GM21423 (cell line): ENCODE data around the gene HGD.
"Not testable (repeated sequence)": the region's sequence is repeated elsewhere in the genome, so short reads cannot be mapped to it uniquely, and the experiment has no call there.

Experiments used
- ATAC-seq: cut with Tn5 transposase; IDR thresholded peaks from one replicate; pipeline ENCODE4 v1.9.1; 2021; ENCODE audit warnings: mild to moderate bottlenecking, moderate library complexity; ENCODE audit not compliant: unreplicated experiment

The HGD gene

DNA sequence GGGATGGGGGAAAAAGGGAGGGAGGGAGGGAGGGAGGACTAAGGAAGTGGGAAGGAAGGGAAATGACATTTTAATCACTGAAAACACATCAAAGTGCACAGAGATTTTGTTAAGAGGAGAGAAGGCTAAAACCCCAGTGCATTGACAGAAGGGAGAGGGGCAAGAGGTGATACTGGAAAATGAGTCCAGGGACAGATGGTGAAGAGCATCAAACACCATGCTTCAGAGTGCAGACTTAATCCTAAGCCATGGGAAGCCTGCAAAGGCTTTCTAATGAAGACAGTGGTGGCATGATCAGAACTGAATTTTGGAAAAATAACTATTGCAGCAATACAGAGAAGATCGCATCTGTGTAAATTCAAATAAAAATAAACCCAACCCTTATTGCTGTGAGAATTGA is 41.8 kb downstream of the HGD start:
- no peak for ATAC-seq

DNA sequence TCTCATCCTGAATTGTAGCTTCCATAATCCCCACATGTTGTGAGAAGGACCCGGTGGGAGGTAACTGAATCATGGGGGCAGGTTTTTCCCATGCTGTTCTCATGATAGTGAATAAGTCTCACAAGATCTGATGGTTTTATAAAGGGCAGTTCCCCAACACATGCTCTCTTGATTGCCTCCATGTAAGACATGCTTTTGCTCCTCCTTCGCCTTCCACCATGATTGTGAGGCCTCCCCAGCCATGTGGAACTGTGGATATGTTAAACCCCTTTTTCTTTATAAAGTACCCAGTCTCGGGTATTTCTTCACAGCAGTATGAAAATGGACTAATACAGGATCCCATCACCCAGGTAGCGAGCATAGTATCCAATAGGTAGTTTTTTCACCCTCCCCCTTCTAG is 43.2 kb downstream of the HGD start:
- ATAC-seq = not testable (repeated sequence)

DNA sequence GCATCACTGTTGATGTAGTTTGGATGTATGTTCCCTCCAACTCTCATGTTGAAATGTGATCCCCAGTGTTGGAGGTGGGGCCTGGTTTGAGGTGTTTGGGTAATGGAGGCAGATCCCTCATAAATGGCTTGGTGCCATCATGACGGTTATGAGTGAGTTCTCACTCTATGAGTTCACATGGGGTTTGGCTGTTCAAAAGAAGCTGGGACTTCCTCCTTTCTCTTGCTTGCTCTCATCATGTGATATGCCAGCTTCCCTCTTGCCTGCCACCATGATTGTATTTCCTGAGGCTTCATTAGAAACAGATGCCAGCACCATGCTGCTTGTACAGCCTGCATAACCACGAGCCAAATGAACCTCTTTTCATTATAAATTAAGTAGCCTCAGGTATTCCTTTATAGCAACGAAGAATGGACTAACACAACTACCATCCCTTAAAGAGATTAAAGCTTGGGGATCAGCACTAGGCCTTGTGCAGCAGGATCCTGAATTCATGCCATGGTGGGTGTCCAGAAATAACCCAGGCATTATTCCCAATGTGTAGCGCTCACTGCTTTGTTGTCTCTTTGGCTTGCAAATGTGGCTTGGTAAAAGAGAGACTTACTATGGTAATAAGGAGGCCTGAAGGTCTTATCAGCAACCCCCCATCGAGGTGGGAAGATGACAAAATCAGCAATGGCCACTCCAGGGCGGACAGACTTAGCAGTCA is 44.0 kb downstream of the HGD start:
- ATAC-seq = no peak

DNA sequence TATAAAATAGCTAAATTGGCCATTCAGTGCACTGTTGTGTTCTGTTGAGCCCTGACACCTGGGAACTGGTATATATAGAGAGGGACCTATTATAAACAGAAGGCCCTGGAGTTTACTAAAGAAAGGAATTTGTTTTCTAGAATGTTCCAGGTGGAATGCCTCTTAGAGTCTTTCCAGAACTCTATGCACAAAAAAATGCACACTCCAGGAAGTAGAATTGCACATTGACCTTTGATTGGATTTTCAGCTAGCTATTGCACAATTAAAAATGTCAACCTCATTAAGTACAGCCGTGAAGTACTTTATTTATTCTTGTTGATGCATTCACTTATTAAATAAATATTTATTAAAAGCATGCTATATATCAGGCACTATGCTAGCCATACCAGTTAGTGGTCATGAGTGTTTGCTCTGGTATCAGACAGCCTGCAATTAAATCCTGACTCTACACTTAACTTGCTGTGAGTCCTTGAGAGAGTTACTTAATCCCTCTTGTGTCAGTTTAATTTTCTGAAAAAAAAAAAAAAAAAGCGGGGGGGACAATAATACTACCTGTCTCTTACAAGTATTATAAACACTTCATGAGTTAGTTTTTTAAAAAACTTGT is 45.1 kb downstream of the HGD start:
- no peak for ATAC-seq

GRCh38 chr3:120634539-120634938 is 47.5 kb downstream of the HGD start:
- ATAC-seq = no peak

DNA sequence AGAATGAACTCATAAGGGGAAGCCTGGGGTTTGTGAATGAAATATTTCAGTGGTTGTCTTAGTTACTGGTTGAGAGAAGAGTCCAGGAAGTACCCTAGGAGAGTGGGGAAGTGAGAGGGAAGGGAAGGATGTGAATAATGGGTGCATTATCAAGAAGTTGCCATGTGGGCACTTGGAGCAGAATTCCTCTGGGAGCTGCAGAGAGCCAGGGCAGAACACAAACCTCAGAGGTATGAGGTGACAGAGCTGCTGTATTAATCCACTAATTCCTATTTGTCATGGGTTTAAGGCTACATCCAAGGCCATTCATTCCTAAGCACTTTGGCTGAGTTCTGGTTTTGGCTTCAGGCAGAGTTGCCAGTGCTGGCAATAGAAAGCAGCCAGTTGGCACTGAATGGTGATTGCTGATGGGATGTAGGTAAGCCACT is 56.9 kb downstream of the HGD start:
- ATAC-seq = no peak

DNA sequence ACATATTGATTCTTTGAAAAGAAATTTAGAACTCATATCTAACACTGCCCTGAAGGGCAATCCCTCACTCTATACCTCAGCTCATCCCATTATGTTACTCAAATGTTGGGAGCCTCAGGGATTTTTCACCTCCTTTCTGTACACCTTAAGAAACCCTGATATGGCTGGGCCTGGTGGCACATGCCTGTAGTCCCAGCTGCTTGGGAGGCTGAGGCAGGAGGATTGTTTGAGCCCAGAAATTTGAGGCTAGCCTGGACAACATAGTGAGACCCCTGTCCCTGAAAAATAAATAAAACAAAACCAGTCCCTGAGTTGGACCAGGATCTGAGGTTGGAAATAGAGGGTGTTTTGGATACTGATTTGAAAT is 58.3 kb downstream of the HGD start:
- ATAC-seq = no peak

DNA sequence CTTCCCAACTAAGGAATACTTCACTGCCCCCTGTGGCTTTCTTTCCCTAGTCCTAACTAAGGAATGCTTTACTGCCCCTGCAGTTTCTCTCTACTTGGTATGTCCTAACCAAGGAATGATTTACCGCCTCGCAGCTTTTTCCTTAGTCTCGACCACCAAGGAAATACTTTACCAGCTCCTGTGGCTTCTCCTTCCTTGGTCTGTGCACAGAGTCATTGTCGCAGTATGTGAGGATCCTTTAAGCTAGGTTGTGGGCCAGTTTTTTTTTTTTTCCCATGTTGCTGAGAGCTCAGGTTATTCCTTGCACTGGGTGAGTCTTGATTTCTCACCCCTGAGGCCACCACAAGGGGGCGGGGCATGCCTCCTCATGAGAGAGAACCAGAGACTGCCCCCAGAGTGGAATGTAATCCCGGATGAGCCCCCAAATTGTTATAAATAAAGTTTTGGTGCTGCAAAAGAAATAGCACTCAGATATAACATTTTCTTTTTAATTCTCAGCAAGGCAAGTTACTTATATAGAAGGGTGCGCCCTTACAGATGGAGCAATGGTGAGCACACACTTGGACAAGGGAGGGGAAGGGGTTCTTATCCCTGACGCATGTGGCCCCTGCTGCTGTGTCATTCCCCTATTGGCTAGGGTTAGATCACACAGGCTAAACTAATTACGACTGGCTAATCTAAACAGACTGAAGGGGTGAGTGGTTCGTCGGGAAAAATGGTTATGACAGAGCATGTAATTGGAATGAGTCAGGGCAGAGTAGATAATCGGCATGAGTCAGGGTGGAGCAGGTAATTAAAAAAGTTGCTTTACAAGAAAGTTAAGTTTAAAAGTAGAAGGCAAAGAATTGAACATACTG is 58.9 kb downstream of the HGD start:
- ATAC-seq = no peak

- ATAC-seq = no peak
Observed at GRCh38 chr3:120622457-120622856, 59.6 kb downstream of the HGD start.

- not testable (repeated sequence) for ATAC-seq
Observed at GRCh38 chr3:120616745-120617144, 65.3 kb downstream of the HGD start.

DNA sequence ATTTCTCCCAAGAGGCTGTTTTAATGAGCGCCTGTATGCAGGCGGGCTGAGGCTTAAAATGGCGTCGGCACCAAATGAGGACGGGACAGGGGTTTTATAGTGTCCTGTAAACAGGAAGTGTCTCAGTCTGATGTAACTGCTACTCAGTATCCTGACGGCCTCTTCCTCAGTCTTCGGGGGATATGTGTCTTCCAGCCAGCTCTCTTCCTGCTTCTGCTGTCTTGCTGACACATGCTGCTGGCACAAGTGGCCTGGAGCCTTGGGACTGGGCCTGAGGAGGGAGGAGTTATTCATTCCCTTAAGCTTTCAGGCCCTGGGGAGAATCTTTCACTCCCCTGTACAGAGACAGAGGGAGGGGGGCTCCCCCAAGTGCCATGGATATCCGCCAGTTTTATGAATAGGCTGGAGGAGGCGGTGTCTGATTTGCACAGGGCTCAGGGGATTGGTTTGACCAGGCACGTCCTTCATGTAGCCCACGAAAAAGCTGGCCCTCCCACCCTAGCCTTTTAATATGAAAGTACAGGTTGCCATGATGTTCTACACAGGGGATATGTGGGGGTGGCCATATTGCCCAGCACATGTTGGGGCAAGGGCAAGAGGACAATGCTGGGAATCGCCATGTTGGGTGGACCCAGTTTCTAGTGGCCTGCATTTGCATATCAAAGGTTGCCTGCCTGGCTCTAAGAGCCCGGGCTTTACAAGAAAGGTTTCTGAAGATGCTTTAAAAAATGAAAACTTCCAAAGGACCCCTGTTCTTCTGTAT is 66.0 kb downstream of the HGD start:
- ATAC-seq = no peak

- ATAC-seq = no peak
Observed at GRCh38 chr3:120614765-120615164, 67.3 kb downstream of the HGD start.

DNA sequence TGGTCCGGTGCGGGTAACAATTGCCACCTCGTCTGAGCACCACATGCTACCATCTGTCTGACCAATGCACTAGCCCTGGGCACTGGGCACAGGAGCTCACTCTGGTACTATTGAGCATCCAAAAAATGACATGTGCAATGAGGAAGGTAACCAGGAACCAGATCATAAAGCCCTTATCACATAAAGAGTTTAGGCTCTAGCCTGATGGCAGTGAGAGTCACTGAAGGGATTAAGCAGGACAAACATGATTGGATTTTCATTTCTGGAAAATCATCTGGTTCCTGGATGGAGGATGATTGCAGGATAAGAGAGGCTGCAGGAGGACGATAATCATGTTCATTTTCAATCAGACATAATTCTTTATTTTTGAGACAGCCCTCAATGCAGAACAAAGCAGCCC is 73.5 kb downstream of the HGD start:
- no peak for ATAC-seq

DNA sequence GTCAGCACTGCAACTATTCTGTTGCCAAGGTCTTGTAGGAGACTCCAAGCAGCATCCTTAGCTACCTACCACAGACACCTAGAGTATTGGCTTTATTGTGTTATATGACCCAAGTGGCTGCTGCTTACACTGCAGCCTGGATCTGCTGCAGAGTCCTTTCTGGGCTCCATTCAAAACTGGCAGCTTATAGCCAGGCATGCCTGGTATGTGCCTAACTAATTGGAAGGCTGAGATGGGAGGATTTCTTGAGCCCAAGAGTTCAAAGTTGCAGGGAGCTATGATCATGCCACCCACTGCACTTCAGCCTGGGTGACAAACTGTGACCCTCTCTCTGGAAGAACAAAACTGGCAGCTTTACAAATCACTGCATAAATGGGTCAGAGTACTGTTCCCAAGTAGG is 77.3 kb downstream of the HGD start:
- no peak for ATAC-seq

- no peak for ATAC-seq
Observed at GRCh38 chr3:120604382-120604781, 77.7 kb downstream of the HGD start.

DNA sequence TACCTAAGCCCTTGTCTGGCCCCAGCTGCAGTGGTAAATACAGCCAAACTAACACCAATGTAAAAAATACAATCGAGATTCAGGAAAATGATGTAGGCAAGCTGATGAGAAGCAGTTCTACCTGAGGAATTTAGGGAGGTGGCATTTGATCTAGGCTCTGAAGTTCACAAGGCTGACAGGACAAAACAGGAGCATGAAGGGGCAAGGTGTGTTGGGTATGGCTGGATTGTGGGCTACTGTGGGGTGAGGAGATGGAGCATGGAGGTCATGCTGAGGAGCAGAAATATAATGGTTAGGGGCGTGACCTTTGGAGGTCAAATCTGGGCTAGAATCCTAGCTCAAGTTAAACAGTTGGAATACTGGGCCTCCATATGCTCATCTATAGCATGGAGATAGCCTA is 79.4 kb downstream of the HGD start:
- ATAC-seq = no peak

GRCh38 chr3:120601554-120601953 is 80.5 kb downstream of the HGD start:
- no peak for ATAC-seq

GRCh38 chr3:120599211-120599610 is 82.8 kb downstream of the HGD start:
- ATAC-seq = no peak

DNA sequence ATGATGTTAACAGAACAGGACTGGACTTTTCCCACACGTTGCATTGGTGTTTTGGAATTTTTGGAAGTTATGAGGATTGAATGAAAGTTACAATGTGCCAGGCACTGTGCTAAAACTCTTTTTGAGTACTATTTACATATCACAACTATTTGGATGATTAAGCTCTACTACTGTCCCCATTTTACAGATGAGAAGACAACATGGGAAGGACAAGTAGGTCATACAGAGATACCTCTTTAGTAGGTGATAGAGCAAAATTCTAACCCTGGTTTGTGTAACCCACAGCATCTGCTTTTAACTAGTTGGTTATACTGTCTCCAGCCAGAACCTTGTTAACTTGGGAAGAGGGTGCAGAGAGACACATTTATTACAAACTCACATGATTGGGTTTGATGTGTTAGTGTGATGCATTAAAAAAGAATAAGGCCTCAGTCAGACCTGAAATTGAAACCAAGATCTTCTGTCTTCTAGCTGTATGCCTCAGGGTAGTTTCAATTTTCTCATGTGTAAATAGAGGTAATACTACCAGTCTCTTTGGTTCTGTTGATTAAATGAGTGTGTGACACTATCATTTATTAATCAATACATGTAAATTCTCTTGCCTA is 84.5 kb downstream of the HGD start:
- ATAC-seq = peak; percentile 41

DNA sequence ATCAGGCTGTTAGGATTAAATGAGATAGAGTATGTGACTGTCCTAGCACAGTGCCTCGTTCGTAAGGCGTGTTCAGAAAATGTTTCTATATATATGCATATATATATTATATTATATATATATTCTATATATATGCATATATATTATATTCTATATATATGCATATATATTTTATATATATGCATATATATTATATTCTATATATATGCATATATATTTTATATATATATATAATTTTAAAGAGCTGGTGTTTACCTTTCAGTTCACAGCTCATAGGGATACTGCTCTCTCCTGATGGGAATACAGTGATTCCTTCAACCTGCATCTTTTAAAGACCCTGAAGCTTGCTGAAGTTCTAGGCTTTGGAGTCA is 85.2 kb downstream of the HGD start:
- no peak for ATAC-seq
